ENCODE measurements around the gene ALG14. TPM values are rescaled to one million over a fixed set of nuclear protein-coding genes. Genes with fewer than 3 reads are reported as not detected.

ALG14 gene
- total and polyA plus RNA-seq, 2 donors (not counting 1 experiment from before 2014, with no cell fraction given), result 0.92 to 2.6 TPM

DNA sequence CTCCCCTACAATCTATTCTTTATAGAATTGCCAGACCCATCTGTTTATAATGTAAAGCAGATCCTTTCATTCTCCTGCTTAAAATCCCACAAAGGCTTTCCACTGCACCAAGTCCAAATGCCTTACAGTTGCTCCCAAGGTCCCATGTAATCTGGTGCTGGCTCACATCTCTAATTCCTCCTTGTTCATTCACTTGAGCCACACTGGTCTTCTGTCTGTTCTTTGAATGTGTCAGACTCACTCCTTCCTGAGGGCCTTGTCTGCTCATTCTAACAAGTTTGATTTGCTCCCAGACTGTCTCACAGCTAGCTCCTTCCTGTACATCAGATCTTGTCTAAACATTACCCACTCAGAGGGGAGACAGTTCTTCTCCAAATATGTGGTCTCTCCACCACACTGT, 38.9 kb downstream of the ALG14 start:
- Mint-ChIP-seq H3K9me3 (ENCODE audit: insufficient read depth) (no peaks in the 10 kb centered on the region), H3K27me3 (no peaks in the 10 kb centered on the region), H3K4me3 (no peak overlapping the region), H3K27ac (no peak overlapping the region), H3K4me1 (no peaks in the 10 kb centered on the region)
- ATAC-seq (ENCODE audit: low read depth) (no peak), DNase-seq (no peak)
- TF ChIP-seq EZH2 (IDR thresholded peaks at IDR 0.05; ENCODE audit: borderline replicate concordance, insufficient read depth, low read depth, low read length, poor library complexity, severe bottlenecking), result no peak
- TF ChIP-seq, protein P1, sequence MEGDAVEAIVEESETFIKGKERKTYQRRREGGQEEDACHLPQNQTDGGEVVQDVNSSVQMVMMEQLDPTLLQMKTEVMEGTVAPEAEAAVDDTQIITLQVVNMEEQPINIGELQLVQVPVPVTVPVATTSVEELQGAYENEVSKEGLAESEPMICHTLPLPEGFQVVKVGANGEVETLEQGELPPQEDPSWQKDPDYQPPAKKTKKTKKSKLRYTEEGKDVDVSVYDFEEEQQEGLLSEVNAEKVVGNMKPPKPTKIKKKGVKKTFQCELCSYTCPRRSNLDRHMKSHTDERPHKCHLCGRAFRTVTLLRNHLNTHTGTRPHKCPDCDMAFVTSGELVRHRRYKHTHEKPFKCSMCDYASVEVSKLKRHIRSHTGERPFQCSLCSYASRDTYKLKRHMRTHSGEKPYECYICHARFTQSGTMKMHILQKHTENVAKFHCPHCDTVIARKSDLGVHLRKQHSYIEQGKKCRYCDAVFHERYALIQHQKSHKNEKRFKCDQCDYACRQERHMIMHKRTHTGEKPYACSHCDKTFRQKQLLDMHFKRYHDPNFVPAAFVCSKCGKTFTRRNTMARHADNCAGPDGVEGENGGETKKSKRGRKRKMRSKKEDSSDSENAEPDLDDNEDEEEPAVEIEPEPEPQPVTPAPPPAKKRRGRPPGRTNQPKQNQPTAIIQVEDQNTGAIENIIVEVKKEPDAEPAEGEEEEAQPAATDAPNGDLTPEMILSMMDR (IDR thresholded peaks at IDR 0.05), result no peak
- Histone ChIP-seq H3K27ac (ENCODE audit: low read length in 2 of 2) (no peak overlapping the region), H3K4me1 (ENCODE audit: control insufficient read depth in 2 of 2, insufficient read depth in 2 of 2, low read length in 2 of 2) (no peaks in the 10 kb centered on the region), H3K4me2 (replicated peaks; ENCODE audit: low read depth, low read length, poor library complexity, severe bottlenecking) (no peak overlapping the region), H4K20me1 (ENCODE audit: control insufficient read depth, insufficient read depth, low read length, poor library complexity, severe bottlenecking) (no peaks in the 10 kb centered on the region), H3K9me3 (ENCODE audit: control extremely low read depth in 1 of 3, control insufficient read depth in 2 of 3, insufficient read depth in 1 of 3, low read length in 2 of 3) (peaks cover 0 to 5% (median 1%) of the 10 kb centered on the region in 3 donors), H3K27me3 (replicated peaks in 1 of 4; ENCODE audit: control extremely low read depth in 1 of 4, control insufficient read depth in 3 of 4, insufficient read depth in 4 of 4, low read length in 3 of 4) (no peaks in the 10 kb centered on the region), H2AFZ (ENCODE audit: insufficient read depth, low read depth, low read length, poor library complexity, severe bottlenecking) (no peak overlapping the region), H3K79me2 (ENCODE audit: control insufficient read depth, insufficient read depth, low read length) (no peaks in the 10 kb centered on the region), H3K4me3 (ENCODE audit: control extremely low read depth in 1 of 5, extremely low read depth in 1 of 5, insufficient read depth in 1 of 5, low read depth in 2 of 5, low read length in 4 of 5) (no peak overlapping the region), H3K9ac (ENCODE audit: low read length) (no peak overlapping the region), H3K36me3 (replicated peaks in 1 of 2; ENCODE audit: control extremely low read depth in 1 of 2, control insufficient read depth in 1 of 2, extremely low read depth in 1 of 2, insufficient read depth in 2 of 2, low read length in 1 of 2) (no peaks in the 10 kb centered on the region)
- ChIA-PET CTCF (interaction anchor here (2.4 to 2.7 kb wide), 2 partner anchors 10 to 179 kb away, joined by 10 read pairs; no protein-coding TSS in a partner anchor), POLR2A (no interaction called here)
- intact Hi-C loops (cut with micrococcal nuclease), result no loop called here

- DNase-seq, result no peak
- Histone ChIP-seq H3K27me3 (replicated peaks in 1 of 4; ENCODE audit: control extremely low read depth in 1 of 4, control insufficient read depth in 3 of 4, insufficient read depth in 4 of 4, low read length in 3 of 4) (no peaks in the 10 kb centered on the region), H3K4me1 (ENCODE audit: control insufficient read depth in 2 of 2, insufficient read depth in 2 of 2, low read length in 2 of 2) (no peaks in the 10 kb centered on the region), H2AFZ (ENCODE audit: insufficient read depth, low read depth, low read length, poor library complexity, severe bottlenecking) (no peak overlapping the region), H3K36me3 (replicated peaks in 1 of 2; ENCODE audit: control extremely low read depth in 1 of 2, control insufficient read depth in 1 of 2, extremely low read depth in 1 of 2, insufficient read depth in 2 of 2, low read length in 1 of 2) (peaks cover under 1 to 4% of the 10 kb centered on the region in 2 experiments), H4K20me1 (ENCODE audit: control insufficient read depth, insufficient read depth, low read length, poor library complexity, severe bottlenecking) (no peaks in the 10 kb centered on the region), H3K9ac (ENCODE audit: low read length) (no peak overlapping the region), H3K9me3 (ENCODE audit: control extremely low read depth in 1 of 3, control insufficient read depth in 2 of 3, insufficient read depth in 1 of 3, low read length in 2 of 3) (peaks cover 0 to 5% (median 1%) of the 10 kb centered on the region in 3 donors), H3K4me2 (replicated peaks; ENCODE audit: low read depth, low read length, poor library complexity, severe bottlenecking) (no peak overlapping the region), H3K4me3 (ENCODE audit: control extremely low read depth in 1 of 5, extremely low read depth in 1 of 5, insufficient read depth in 1 of 5, low read depth in 2 of 5, low read length in 4 of 5) (no peak overlapping the region), H3K27ac (ENCODE audit: low read length in 2 of 2) (no peak overlapping the region), H3K79me2 (ENCODE audit: control insufficient read depth, insufficient read depth, low read length) (no peaks in the 10 kb centered on the region)
- H3K4me3 Mint-ChIP-seq, result no peak overlapping the region
- no peak for TF ChIP-seq EZH2 (IDR thresholded peaks at IDR 0.05; ENCODE audit: borderline replicate concordance, insufficient read depth, low read depth, low read length, poor library complexity, severe bottlenecking)
- H3K4me1 Mint-ChIP-seq, result no peaks in the 10 kb centered on the region
- no peaks in the 10 kb centered on the region for H3K27me3 Mint-ChIP-seq
- intact Hi-C loops (cut with micrococcal nuclease), result no loop called here
- ATAC-seq (ENCODE audit: low read depth), result no peak
- POLR2A ChIA-PET, result no interaction called here
- CTCF ChIA-PET, result interaction anchor here (0.9 to 1.9 kb wide), 5 partner anchors 12 to 548 kb away, joined by 3 to 8 read pairs (median 5); no protein-coding TSS in a partner anchor
- no peaks in the 10 kb centered on the region for H3K9me3 Mint-ChIP-seq (ENCODE audit: insufficient read depth)
- H3K27ac Mint-ChIP-seq, result no peak overlapping the region
Measured at GRCh38 chr1:95029532-95029931, 43.2 kb downstream of the ALG14 start.
